GM23338 (cell line): ENCODE measurements around the gene WNT6. TPM values are rescaled to one million over a fixed set of nuclear protein-coding genes. Genes with fewer than 3 reads are reported as not detected.

Experiments used
- ATAC-seq: fragments of 200-7000 bp; cut with Tn5 transposase; 3 replicates; pipeline ENCODE4 v1.9.1; 2020
- DNase-seq: peaks from one replicate; pipeline ENCODE4 v3.0.0-alpha.2; 2015; ENCODE audit warnings: low spot score
- H2AFZ ChIP-seq: fragments of 200-600 bp; sonication (generic); 2 replicates; pipeline ENCODE4 v1.8.0; 2016; ENCODE audit warnings: antibody characterized with exemption, mild to moderate bottlenecking, moderate library complexity
- H3F3A ChIP-seq: fragments of 200-600 bp; sonication (generic); replicated peaks from 2 replicates; pipeline ENCODE4 v1.8.0; 2017; ENCODE audit warnings: antibody characterized with exemption, mixed run types, low read depth
- H3K27ac ChIP-seq: fragments of 200-600 bp; sonication (generic); 2 replicates; pipeline ENCODE4 v1.6.1; 2016; ENCODE audit warnings: low read depth
- H3K27me3 ChIP-seq: fragments of 200-600 bp; sonication (generic); 2 replicates; pipeline ENCODE4 v1.8.0; 2016; ENCODE audit warnings: mild to moderate bottlenecking, mixed run types, moderate library complexity; ENCODE audit not compliant: insufficient read depth
- H3K36me3 ChIP-seq: fragments of 200-600 bp; sonication (generic); 2 replicates; pipeline ENCODE4 v1.8.0; 2016; ENCODE audit warnings: mild to moderate bottlenecking; ENCODE audit not compliant: insufficient read depth
- H3K4me1 ChIP-seq: fragments of 200-600 bp; sonication (generic); 2 replicates; pipeline ENCODE4 v1.8.0; 2016; ENCODE audit warnings: mild to moderate bottlenecking, moderate library complexity; ENCODE audit not compliant: insufficient read depth
- H3K4me2 ChIP-seq: fragments of 200-600 bp; sonication (generic); 2 replicates; pipeline ENCODE4 v1.7.1; 2017; ENCODE audit warnings: mixed run types
- H3K4me3 ChIP-seq: fragments of 200-600 bp; sonication (generic); 2 replicates; pipeline ENCODE4 v1.6.1; 2016; ENCODE audit warnings: mixed run types
- H3K79me2 ChIP-seq: fragments of 200-600 bp; sonication (generic); replicated peaks from 2 replicates; pipeline ENCODE4 v1.8.0; 2017; ENCODE audit warnings: mild to moderate bottlenecking; ENCODE audit not compliant: insufficient read depth
- H3K9me2 ChIP-seq: fragments of 200-600 bp; sonication (generic); 2 replicates; pipeline ENCODE4 v1.8.0; 2017; ENCODE audit not compliant: insufficient read depth
- H4K20me1 ChIP-seq: fragments of 200-600 bp; sonication (generic); replicated peaks from 2 replicates; pipeline ENCODE4 v1.8.0; 2017; ENCODE audit warnings: mild to moderate bottlenecking; ENCODE audit not compliant: insufficient read depth
- H3K27ac Mint-ChIP-seq: 2 replicates; pipeline ENCODE4 v1.8.0; 2020; ENCODE audit warnings: inconsistent platforms, mild to moderate bottlenecking, moderate library complexity, mixed read lengths
- H3K27me3 Mint-ChIP-seq: 3 replicates; pipeline ENCODE4 v1.8.0; 2022; ENCODE audit warnings: low read depth, mild to moderate bottlenecking, moderate library complexity, mixed read lengths, inconsistent platforms; ENCODE audit not compliant: insufficient read depth, poor library complexity
- H3K36me3 Mint-ChIP-seq: 3 replicates; pipeline ENCODE4 v1.8.0; 2021; ENCODE audit warnings: low read depth, mild to moderate bottlenecking, inconsistent platforms, moderate library complexity, mixed read lengths
- H3K4me1 Mint-ChIP-seq: 3 replicates; pipeline ENCODE4 v1.8.0; 2020; ENCODE audit warnings: mild to moderate bottlenecking, inconsistent platforms, mixed read lengths
- H3K4me3 Mint-ChIP-seq: 3 replicates; pipeline ENCODE4 v1.8.0; 2021; ENCODE audit warnings: moderate library complexity, mild to moderate bottlenecking, inconsistent platforms, mixed read lengths
- H3K9me3 Mint-ChIP-seq: 3 replicates; pipeline ENCODE4 v1.8.0; 2020; ENCODE audit warnings: moderate library complexity, mild to moderate bottlenecking, inconsistent platforms, mixed read lengths
- EZH2 ChIP-seq: fragments of 200-600 bp; sonication (generic); IDR thresholded peaks from one replicate; pipeline ENCODE4 v1.8.0; 2017; ENCODE audit warnings: antibody characterized with exemption, mild to moderate bottlenecking, low read depth; ENCODE audit not compliant: unreplicated experiment
- NANOG ChIP-seq: IDR thresholded peaks from 2 replicates; pipeline ENCODE4 v1.6.1; 2016; ENCODE audit warnings: antibody characterized with exemption, borderline replicate concordance
- ZNF114 ChIP-seq: fragments of 250-450 bp; sonication (Bioruptor Pico); IDR thresholded peaks from 2 replicates; pipeline ENCODE4 v1.5.0; 2020; ENCODE audit warnings: mild to moderate bottlenecking, moderate library complexity
- ZNF331 ChIP-seq: fragments of 250-450 bp; sonication (Bioruptor Pico); IDR thresholded peaks from 2 replicates; pipeline ENCODE4 v1.5.0; 2020; ENCODE audit warnings: low read depth, mild to moderate bottlenecking, moderate library complexity
- polyA plus RNA-seq: library from polyadenylated mRNA; unstranded; fragments of >200 nt; fragmentation: Nextera tagmentation; extraction: Ambion mirVana; gene quantifications from 2 replicates; pipeline ENCODE4 v1.2.1, GENCODE V29; 2016
- total RNA-seq: library from RNA; depleted of rRNA; stranded (reverse); fragments of >200 nt; shearing (Covaris generic); gene quantifications from 2 replicates; pipeline ENCODE4 v1.2.3, GENCODE V29; 2014
- TF ChIP-seq, protein P1 (sequence below), 2 experiments: fragments of 200-600 bp in 1 of 2; sonication (generic) in 1 of 2; conservative IDR thresholded peaks; 2 replicates each; pipeline versions ENCODE4 v1.5.1 to v1.6.1; 2016 to 2017; ENCODE audit warnings: antibody characterized with exemption in 2 of 2, low read depth in 2 of 2, mild to moderate bottlenecking in 2 of 2, moderate library complexity in 1 of 2
- TF ChIP-seq, protein P2 (sequence below): fragments of 250-450 bp; sonication (Bioruptor Pico); IDR thresholded peaks from 2 replicates; pipeline ENCODE4 v1.5.0; 2020; ENCODE audit warnings: mild to moderate bottlenecking, moderate library complexity

Gene WNT6
- total and polyA plus RNA-seq, 2 experiments from 2014 or later, result not detected

DNA sequence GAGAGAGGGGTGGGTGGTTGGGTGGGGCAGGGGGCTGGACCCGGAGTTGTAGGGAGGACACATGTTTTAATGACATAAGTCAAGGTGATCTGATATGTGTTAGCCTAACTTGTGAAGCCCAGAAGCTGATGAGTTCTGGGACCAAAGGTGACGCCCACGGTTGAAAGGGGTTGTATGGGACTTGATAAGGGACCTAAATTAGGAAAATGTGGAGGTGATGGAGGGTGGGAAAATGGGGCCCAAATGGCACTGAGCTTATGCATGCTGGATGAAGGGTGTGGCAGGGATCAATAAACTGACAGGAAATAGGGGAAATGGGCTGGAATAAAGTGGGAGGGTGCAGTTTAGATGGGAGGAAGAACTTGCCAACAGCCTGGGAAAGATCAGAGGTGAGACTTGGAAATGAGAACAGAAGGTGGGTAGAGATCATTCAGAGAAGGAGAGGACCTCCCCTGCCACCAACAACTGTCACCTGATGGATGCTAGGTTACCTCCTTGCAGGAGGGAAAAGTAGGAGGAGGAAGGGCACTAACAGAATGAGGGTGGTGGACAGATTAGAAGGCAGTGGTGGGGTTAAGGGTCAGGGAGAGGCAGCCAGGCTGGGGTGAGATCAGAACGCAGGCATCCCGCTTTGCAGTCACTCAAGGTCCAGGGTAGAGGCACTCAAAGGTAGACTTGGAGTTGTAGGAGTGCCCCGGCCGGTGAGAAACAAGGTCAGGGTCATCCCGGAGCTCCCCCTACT is 36.3 kb downstream of the WNT6 start:
- H4K20me1 ChIP-seq, result peaks cover 15% of the 10 kb centered on the region
- no peaks in the 10 kb centered on the region; the same call in 1 of the 3 replicates for H3K9me3 Mint-ChIP-seq
- peak overlapping the region; percentile 51 for H3K4me3 ChIP-seq
- no peaks in the 10 kb centered on the region for H3F3A ChIP-seq
- peaks cover 3% of the 10 kb centered on the region; the same call in 1 of the 3 replicates for H3K36me3 Mint-ChIP-seq
- no peak overlapping the region for H3K27ac ChIP-seq
- H3K27me3 Mint-ChIP-seq, result peaks cover 91% of the 10 kb centered on the region
- no peak for TF ChIP-seq ZNF114 (CRISPR knock-in tag)
- TF ChIP-seq, protein P1, sequence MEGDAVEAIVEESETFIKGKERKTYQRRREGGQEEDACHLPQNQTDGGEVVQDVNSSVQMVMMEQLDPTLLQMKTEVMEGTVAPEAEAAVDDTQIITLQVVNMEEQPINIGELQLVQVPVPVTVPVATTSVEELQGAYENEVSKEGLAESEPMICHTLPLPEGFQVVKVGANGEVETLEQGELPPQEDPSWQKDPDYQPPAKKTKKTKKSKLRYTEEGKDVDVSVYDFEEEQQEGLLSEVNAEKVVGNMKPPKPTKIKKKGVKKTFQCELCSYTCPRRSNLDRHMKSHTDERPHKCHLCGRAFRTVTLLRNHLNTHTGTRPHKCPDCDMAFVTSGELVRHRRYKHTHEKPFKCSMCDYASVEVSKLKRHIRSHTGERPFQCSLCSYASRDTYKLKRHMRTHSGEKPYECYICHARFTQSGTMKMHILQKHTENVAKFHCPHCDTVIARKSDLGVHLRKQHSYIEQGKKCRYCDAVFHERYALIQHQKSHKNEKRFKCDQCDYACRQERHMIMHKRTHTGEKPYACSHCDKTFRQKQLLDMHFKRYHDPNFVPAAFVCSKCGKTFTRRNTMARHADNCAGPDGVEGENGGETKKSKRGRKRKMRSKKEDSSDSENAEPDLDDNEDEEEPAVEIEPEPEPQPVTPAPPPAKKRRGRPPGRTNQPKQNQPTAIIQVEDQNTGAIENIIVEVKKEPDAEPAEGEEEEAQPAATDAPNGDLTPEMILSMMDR (conservative IDR thresholded peaks at IDR 0.05; ENCODE audit: low read depth in 2 of 2), result no peak
- no peak for TF ChIP-seq ZNF331 (CRISPR knock-in tag)
- TF ChIP-seq, protein P2, sequence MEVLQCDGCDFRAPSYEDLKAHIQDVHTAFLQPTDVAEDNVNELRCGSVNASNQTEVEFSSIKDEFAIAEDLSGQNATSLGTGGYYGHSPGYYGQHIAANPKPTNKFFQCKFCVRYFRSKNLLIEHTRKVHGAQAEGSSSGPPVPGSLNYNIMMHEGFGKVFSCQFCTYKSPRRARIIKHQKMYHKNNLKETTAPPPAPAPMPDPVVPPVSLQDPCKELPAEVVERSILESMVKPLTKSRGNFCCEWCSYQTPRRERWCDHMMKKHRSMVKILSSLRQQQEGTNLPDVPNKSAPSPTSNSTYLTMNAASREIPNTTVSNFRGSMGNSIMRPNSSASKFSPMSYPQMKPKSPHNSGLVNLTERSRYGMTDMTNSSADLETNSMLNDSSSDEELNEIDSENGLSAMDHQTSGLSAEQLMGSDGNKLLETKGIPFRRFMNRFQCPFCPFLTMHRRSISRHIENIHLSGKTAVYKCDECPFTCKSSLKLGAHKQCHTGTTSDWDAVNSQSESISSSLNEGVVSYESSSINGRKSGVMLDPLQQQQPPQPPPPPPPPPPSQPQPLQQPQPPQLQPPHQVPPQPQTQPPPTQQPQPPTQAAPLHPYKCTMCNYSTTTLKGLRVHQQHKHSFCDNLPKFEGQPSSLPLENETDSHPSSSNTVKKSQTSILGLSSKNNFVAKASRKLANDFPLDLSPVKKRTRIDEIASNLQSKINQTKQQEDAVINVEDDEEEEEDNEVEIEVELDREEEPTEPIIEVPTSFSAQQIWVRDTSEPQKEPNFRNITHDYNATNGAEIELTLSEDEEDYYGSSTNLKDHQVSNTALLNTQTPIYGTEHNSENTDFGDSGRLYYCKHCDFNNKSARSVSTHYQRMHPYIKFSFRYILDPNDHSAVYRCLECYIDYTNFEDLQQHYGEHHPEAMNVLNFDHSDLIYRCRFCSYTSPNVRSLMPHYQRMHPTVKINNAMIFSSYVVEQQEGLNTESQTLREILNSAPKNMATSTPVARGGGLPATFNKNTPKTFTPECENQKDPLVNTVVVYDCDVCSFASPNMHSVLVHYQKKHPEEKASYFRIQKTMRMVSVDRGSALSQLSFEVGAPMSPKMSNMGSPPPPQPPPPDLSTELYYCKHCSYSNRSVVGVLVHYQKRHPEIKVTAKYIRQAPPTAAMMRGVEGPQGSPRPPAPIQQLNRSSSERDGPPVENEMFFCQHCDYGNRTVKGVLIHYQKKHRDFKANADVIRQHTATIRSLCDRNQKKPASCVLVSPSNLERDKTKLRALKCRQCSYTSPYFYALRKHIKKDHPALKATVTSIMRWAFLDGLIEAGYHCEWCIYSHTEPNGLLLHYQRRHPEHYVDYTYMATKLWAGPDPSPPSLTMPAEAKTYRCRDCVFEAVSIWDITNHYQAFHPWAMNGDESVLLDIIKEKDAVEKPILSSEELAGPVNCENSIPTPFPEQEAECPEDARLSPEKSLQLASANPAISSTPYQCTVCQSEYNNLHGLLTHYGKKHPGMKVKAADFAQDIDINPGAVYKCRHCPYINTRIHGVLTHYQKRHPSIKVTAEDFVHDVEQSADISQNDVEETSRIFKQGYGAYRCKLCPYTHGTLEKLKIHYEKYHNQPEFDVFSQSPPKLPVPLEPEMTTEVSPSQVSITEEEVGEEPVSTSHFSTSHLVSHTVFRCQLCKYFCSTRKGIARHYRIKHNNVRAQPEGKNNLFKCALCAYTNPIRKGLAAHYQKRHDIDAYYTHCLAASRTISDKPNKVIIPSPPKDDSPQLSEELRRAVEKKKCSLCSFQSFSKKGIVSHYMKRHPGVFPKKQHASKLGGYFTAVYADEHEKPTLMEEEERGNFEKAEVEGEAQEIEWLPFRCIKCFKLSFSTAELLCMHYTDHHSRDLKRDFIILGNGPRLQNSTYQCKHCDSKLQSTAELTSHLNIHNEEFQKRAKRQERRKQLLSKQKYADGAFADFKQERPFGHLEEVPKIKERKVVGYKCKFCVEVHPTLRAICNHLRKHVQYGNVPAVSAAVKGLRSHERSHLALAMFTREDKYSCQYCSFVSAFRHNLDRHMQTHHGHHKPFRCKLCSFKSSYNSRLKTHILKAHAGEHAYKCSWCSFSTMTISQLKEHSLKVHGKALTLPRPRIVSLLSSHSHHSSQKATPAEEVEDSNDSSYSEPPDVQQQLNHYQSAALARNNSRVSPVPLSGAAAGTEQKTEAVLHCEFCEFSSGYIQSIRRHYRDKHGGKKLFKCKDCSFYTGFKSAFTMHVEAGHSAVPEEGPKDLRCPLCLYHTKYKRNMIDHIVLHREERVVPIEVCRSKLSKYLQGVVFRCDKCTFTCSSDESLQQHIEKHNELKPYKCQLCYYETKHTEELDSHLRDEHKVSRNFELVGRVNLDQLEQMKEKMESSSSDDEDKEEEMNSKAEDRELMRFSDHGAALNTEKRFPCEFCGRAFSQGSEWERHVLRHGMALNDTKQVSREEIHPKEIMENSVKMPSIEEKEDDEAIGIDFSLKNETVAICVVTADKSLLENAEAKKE (CRISPR knock-in tag), result no peak
- TF ChIP-seq EZH2, result peak; percentile 54
- TF ChIP-seq NANOG, result no peak
- no peak overlapping the region for H3K27ac Mint-ChIP-seq
- H3K9me2 ChIP-seq, result no peaks in the 10 kb centered on the region
- peak overlapping the region; percentile 36 for H3K4me3 Mint-ChIP-seq
- H3K4me1 ChIP-seq, result peaks cover 27% of the 10 kb centered on the region
- H3K4me2 ChIP-seq, result peak overlapping the region; percentile 73
- DNase-seq (peak; percentile 32), ATAC-seq (0 out of 3 replicates have a peak, but pooled peaks have one; percentile 1)
- H3K36me3 ChIP-seq, result no peaks in the 10 kb centered on the region
- H2AFZ ChIP-seq, result no peak overlapping the region
- peaks cover 37% of the 10 kb centered on the region for H3K4me1 Mint-ChIP-seq
- peaks cover 100% of the 10 kb centered on the region for H3K27me3 ChIP-seq
- H3K79me2 ChIP-seq, result no peaks in the 10 kb centered on the region
